ENCODE results near the gene CLASP1. TPM values are rescaled to one million over a fixed set of nuclear protein-coding genes. Genes with fewer than 3 reads are reported as not detected.
A peak's percentile ranks its signal among the peaks of the same experiment; 100 is the strongest.

CLASP1 gene
- total RNA-seq, 1 experiment from 2014 or later, result 49.2 TPM

DNA sequence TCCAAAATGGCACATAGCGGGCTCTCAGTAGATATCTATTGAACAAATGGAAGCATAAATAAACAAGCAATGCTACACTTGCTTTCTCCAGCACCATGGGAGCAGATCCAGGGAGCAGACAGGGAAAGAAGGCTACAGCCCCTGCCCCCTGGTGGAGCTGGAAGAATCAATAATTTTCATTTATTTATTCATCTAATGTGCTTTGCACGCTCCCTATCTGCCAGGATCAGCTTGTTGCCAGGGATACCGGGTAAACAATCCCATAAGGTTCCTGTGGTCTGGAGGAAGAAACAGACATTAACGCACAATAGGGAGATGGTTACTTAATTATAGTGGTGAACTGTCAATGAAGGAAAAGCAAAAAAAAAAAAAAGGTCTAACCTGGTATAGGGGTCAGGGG is 40.1 kb upstream of the CLASP1 start:
- Histone ChIP-seq H3K4me1 (ENCODE audit: control insufficient read depth, insufficient read depth, low read length) (no peaks in the 10 kb centered on the region; the same call in 1 of the 2 replicates), H3K27ac (ENCODE audit: low read length) (no peak overlapping the region), H3K4me3 (ENCODE audit: low read depth in 2 of 2, low read length in 2 of 2) (no peak overlapping the region), H3K27me3 (ENCODE audit: control insufficient read depth, insufficient read depth, low read length) (no peaks in the 10 kb centered on the region), H3K9me3 (ENCODE audit: control insufficient read depth, insufficient read depth, low read depth, low read length) (no peaks in the 10 kb centered on the region), H3K36me3 (ENCODE audit: control insufficient read depth, insufficient read depth, low read length) (no peaks in the 10 kb centered on the region)
- no TSS peak for BruUV-seq (replicated peaks)
- intact Hi-C loops (cut with micrococcal nuclease; ENCODE audit: unreplicated experiment) (no loop called here), in situ Hi-C loops (cut with HindIII; ENCODE audit: low pct_unique_long_range_greater_than_20kb, low sequenced_read_pairs) (no loop called here)
- ATAC-seq (peak; percentile 78), DNase-seq (ENCODE audit: low read depth, low spot score) (no peak)
- TF ChIP-seq, protein P1, sequence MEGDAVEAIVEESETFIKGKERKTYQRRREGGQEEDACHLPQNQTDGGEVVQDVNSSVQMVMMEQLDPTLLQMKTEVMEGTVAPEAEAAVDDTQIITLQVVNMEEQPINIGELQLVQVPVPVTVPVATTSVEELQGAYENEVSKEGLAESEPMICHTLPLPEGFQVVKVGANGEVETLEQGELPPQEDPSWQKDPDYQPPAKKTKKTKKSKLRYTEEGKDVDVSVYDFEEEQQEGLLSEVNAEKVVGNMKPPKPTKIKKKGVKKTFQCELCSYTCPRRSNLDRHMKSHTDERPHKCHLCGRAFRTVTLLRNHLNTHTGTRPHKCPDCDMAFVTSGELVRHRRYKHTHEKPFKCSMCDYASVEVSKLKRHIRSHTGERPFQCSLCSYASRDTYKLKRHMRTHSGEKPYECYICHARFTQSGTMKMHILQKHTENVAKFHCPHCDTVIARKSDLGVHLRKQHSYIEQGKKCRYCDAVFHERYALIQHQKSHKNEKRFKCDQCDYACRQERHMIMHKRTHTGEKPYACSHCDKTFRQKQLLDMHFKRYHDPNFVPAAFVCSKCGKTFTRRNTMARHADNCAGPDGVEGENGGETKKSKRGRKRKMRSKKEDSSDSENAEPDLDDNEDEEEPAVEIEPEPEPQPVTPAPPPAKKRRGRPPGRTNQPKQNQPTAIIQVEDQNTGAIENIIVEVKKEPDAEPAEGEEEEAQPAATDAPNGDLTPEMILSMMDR (IDR thresholded peaks at IDR 0.05), result no peak; the same call in 1 of the 2 replicates
- TF ChIP-seq POLR2AphosphoS5 (IDR thresholded peaks at IDR 0.05; ENCODE audit: low read depth, low read length) (no peak), TCF7L2 (IDR thresholded peaks at IDR 0.05; ENCODE audit: low read depth, low read length) (no peak), SIN3A (IDR thresholded peaks at IDR 0.05; ENCODE audit: borderline replicate concordance, insufficient read depth, low read depth, low read length) (no peak)
- TF ChIP-seq, protein P2, sequence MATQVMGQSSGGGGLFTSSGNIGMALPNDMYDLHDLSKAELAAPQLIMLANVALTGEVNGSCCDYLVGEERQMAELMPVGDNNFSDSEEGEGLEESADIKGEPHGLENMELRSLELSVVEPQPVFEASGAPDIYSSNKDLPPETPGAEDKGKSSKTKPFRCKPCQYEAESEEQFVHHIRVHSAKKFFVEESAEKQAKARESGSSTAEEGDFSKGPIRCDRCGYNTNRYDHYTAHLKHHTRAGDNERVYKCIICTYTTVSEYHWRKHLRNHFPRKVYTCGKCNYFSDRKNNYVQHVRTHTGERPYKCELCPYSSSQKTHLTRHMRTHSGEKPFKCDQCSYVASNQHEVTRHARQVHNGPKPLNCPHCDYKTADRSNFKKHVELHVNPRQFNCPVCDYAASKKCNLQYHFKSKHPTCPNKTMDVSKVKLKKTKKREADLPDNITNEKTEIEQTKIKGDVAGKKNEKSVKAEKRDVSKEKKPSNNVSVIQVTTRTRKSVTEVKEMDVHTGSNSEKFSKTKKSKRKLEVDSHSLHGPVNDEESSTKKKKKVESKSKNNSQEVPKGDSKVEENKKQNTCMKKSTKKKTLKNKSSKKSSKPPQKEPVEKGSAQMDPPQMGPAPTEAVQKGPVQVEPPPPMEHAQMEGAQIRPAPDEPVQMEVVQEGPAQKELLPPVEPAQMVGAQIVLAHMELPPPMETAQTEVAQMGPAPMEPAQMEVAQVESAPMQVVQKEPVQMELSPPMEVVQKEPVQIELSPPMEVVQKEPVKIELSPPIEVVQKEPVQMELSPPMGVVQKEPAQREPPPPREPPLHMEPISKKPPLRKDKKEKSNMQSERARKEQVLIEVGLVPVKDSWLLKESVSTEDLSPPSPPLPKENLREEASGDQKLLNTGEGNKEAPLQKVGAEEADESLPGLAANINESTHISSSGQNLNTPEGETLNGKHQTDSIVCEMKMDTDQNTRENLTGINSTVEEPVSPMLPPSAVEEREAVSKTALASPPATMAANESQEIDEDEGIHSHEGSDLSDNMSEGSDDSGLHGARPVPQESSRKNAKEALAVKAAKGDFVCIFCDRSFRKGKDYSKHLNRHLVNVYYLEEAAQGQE (IDR thresholded peaks at IDR 0.05; ENCODE audit: insufficient read depth in 1 of 2, low read depth in 2 of 2, low read length in 1 of 2), result no peak
- ChIA-PET CTCF (no interaction called here), POLR2A (no interaction called here)

DNA sequence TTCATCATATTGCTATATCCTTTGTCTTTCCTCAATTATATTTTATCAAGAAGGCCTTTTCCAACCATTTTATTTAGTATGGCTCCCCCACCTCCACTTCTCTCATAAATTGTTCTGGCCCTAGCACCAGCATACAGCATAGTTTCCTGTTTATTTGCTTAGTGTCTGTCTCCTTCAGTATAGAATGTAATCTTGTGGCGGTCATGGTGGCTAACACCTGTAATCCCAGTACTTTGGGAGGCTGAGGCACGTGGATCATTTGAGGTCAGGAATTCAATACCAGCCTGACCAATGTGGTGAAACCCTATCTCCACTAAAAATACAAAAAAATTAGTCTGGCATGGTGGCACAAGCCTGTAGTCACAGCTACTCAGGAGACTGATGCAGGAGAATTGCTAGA is 39.6 kb upstream of the CLASP1 start:
- CTCF ChIA-PET, result no interaction called here
- H3K27ac ChIP-seq (ENCODE audit: low read length), result no peak overlapping the region
- no peaks in the 10 kb centered on the region; the same call in 1 of the 2 replicates for H3K4me1 ChIP-seq (ENCODE audit: control insufficient read depth, insufficient read depth, low read length)
- no peaks in the 10 kb centered on the region for H3K36me3 ChIP-seq (ENCODE audit: control insufficient read depth, insufficient read depth, low read length)
- no peak for TF ChIP-seq POLR2AphosphoS5 (IDR thresholded peaks at IDR 0.05; ENCODE audit: low read depth, low read length)
- TF ChIP-seq, protein P2 (IDR thresholded peaks at IDR 0.05; ENCODE audit: insufficient read depth in 1 of 2, low read depth in 2 of 2, low read length in 1 of 2), result no peak
- TF ChIP-seq SIN3A (IDR thresholded peaks at IDR 0.05; ENCODE audit: borderline replicate concordance, insufficient read depth, low read depth, low read length), result no peak
- TF ChIP-seq, protein P1 (IDR thresholded peaks at IDR 0.05), result no peak
- TF ChIP-seq TCF7L2 (IDR thresholded peaks at IDR 0.05; ENCODE audit: low read depth, low read length), result no peak
- DNase-seq (ENCODE audit: low read depth, low spot score), result no peak
- intact Hi-C loops (cut with micrococcal nuclease; ENCODE audit: unreplicated experiment), result no loop called here
- POLR2A ChIA-PET, result no interaction called here
- in situ Hi-C loops (cut with HindIII; ENCODE audit: low pct_unique_long_range_greater_than_20kb, low sequenced_read_pairs), result no loop called here
- BruUV-seq (replicated peaks), result no TSS peak
- H3K4me3 ChIP-seq (ENCODE audit: low read depth in 2 of 2, low read length in 2 of 2), result no peak overlapping the region
- H3K27me3 ChIP-seq (ENCODE audit: control insufficient read depth, insufficient read depth, low read length), result no peaks in the 10 kb centered on the region
- ATAC-seq, result no peak
- no peaks in the 10 kb centered on the region for H3K9me3 ChIP-seq (ENCODE audit: control insufficient read depth, insufficient read depth, low read depth, low read length)
